Ovary (tissue), 3 donors: Measurements from ENCODE around the gene VILL.

Source experiments
- EP300 ChIP-seq: sonication (generic); formaldehyde crosslinking; IDR thresholded peaks from one replicate; pipeline ENCODE4 v1.6.1; 2017; ENCODE audit warnings: antibody characterized with exemption
- POLR2A ChIP-seq: fragments of 450-650 bp; IDR thresholded peaks from one replicate; pipeline ENCODE4 v1.6.1; 2017; ENCODE audit warnings: antibody characterized with exemption, mild to moderate bottlenecking, moderate library complexity
- TF ChIP-seq, protein P1 (sequence below), 3 donors: fragments of 450-650 bp in 2 of 3; fragments of 200-600 bp in 1 of 3; IDR thresholded peaks; one replicate each; pipeline versions ENCODE4 v1.5.1 to v1.8.0; 2016 to 2022; ENCODE audit warnings: antibody characterized with exemption in 3 of 3, mild to moderate bottlenecking in 1 of 3
- donor health status: DM: no; HTN: no; CAD: no.

DNA sequence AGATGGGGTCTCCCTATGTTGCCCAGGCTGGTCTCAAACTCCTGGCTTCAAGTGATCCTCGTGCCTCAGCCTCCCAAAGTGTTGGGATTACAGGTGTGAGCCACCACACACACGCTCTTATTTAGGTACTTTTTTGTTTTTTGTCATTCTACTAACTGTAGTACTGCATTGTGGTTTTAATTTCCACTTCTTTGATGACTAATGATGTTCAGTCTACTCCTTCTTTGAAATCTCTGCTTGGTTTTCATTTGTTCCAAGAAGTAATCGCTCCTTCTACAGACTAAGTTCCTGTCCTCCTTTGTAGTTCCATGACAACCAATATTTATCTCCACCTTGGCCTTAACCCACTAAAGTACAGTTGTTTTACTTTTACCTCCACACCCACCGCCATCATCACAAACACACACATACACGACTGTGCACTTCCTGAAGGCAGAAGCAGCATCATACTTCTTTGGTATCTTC is 47.9 kb downstream of the VILL start:
- TF ChIP-seq, protein P1, sequence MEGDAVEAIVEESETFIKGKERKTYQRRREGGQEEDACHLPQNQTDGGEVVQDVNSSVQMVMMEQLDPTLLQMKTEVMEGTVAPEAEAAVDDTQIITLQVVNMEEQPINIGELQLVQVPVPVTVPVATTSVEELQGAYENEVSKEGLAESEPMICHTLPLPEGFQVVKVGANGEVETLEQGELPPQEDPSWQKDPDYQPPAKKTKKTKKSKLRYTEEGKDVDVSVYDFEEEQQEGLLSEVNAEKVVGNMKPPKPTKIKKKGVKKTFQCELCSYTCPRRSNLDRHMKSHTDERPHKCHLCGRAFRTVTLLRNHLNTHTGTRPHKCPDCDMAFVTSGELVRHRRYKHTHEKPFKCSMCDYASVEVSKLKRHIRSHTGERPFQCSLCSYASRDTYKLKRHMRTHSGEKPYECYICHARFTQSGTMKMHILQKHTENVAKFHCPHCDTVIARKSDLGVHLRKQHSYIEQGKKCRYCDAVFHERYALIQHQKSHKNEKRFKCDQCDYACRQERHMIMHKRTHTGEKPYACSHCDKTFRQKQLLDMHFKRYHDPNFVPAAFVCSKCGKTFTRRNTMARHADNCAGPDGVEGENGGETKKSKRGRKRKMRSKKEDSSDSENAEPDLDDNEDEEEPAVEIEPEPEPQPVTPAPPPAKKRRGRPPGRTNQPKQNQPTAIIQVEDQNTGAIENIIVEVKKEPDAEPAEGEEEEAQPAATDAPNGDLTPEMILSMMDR (IDR thresholded peaks at IDR 0.05) = no peak
- TF ChIP-seq EP300 (no peak), POLR2A (no peak)
